Urinary bladder (tissue), 4 donors: ENCODE measurements around the gene OR2W3. TPM values are rescaled to one million over a fixed set of nuclear protein-coding genes. Genes with fewer than 3 reads are reported as not detected.

Source experiments
- DNase-seq: peaks from one replicate; pipeline ENCODE4 v3.0.0-alpha.2; 2015; ENCODE audit errors: extremely low spot score
- H3K27ac ChIP-seq: one replicate; pipeline ENCODE4 v1.5.1; 2013; ENCODE audit warnings: low read depth, mild to moderate bottlenecking, moderate library complexity
- H3K36me3 ChIP-seq: one replicate; pipeline ENCODE4 v1.6.1; 2013; ENCODE audit warnings: mild to moderate bottlenecking, moderate library complexity; ENCODE audit not compliant: insufficient read depth
- H3K4me1 ChIP-seq: one replicate; pipeline ENCODE4 v1.6.1; 2013; ENCODE audit warnings: mild to moderate bottlenecking, moderate library complexity; ENCODE audit not compliant: insufficient read depth
- H3K4me3 ChIP-seq: one replicate; pipeline ENCODE4 v1.5.1; 2013; ENCODE audit warnings: low read depth, low read length
- WGBS: extraction: QIAGEN DNeasy Blood & Tissue Kit; methylation state at CpG from one replicate; pipeline ENCODE4 v1.1.7; 2013; 5-methylcytosine and 5-hydroxymethylcytosine counted together
- polyA plus RNA-seq: library from polyadenylated mRNA; stranded (reverse); fragments of 200-250 nt; gene quantifications from one replicate; pipeline ENCODE4 v1.2.3, GENCODE V29; 2013
- total RNA-seq: library from RNA; depleted of rRNA; stranded (reverse); fragments of >200 nt; gene quantifications from one replicate; pipeline ENCODE4 v1.2.3, GENCODE V29; 2014
- donor health status: healthy with polysubstance abuse.
- donor health status: healthy.

Gene OR2W3
- 0.53 TPM for total RNA-seq
- 0.47 TPM for polyA plus RNA-seq

- no peaks in the 10 kb centered on the region for H3K4me1 ChIP-seq
- H3K27ac ChIP-seq, result no peak within 1 kb of the TSS
- 41% methylated on average over 2 of the region's 2 CpGs for whole genome bisulfite sequencing
- no peak for DNase-seq
- no peaks in the 10 kb centered on the region for H3K36me3 ChIP-seq
- H3K4me3 ChIP-seq, result no peak within 1 kb of the TSS
Measured at GRCh38 chr1:247895163-247895637, at the start of gene OR2W3. Gene OR2W3 (plus strand): TSS chr1:247895587. CDS start chr1:247895587, 0 bp downstream.

- WGBS, result 58% methylated on average over 5 of the region's 5 CpGs
- Histone ChIP-seq H3K4me3 (no peak overlapping the region), H3K27ac (no peak overlapping the region)
Measured at GRCh38 chr1:247845693-247846017, 49.7 kb upstream of the OR2W3 start.

GRCh38 chr1:247848346-247848745 is 47.0 kb upstream of the OR2W3 start:
- no peaks in the 10 kb centered on the region for H3K36me3 ChIP-seq
- H3K4me1 ChIP-seq, result no peaks in the 10 kb centered on the region
- H3K27ac ChIP-seq, result no peak overlapping the region
- no peak for DNase-seq
- WGBS, result 75% methylated on average over 7 of the region's 7 CpGs
- H3K4me3 ChIP-seq, result no peak overlapping the region

More at GRCh38 chr1:247845693-247846017, 49.7 kb upstream of the OR2W3 start:
- H3K4me1 ChIP-seq, result no peaks in the 10 kb centered on the region
- DNase-seq, result no peak
- H3K36me3 ChIP-seq, result no peaks in the 10 kb centered on the region

GRCh38 chr1:247849616-247850015 is 45.8 kb upstream of the OR2W3 start:
- Histone ChIP-seq H3K27ac (no peak overlapping the region), H3K4me1 (no peaks in the 10 kb centered on the region), H3K4me3 (no peak overlapping the region), H3K36me3 (no peaks in the 10 kb centered on the region)
- 84% methylated on average over 1 of the region's 1 CpG for WGBS
- no peak for DNase-seq

GRCh38 chr1:247854899-247855545 is 40.4 kb upstream of the OR2W3 start:
- DNase-seq, result no peak
- no peak overlapping the region for H3K4me3 ChIP-seq
- WGBS, result 80% methylated on average over 14 of the region's 14 CpGs
- H3K36me3 ChIP-seq, result no peaks in the 10 kb centered on the region
- no peak overlapping the region for H3K27ac ChIP-seq
- no peaks in the 10 kb centered on the region for H3K4me1 ChIP-seq

GRCh38 chr1:247855911-247856310 is 39.5 kb upstream of the OR2W3 start:
- WGBS, result 87% methylated on average over 4 of the region's 4 CpGs
- Histone ChIP-seq H3K27ac (no peak overlapping the region), H3K36me3 (no peaks in the 10 kb centered on the region)

GRCh38 chr1:247857069-247857984 is 38.1 kb upstream of the OR2W3 start, which contains the start of gene TRIM58:
Gene TRIM58 (plus strand): TSS chr1:247857187. CDS start chr1:247857247, 60 bp downstream.
- DNase-seq, result peak; percentile 2
- no peaks in the 10 kb centered on the region for H3K36me3 ChIP-seq
- WGBS, result 1% methylated on average over 109 of the region's 109 CpGs
- no peak within 1 kb of the TSS for H3K27ac ChIP-seq
- H3K4me1 ChIP-seq, result no peaks in the 10 kb centered on the region
- peak within 1 kb of the TSS; percentile 14 for H3K4me3 ChIP-seq

More at GRCh38 chr1:247855911-247856310, 39.5 kb upstream of the OR2W3 start:
- Histone ChIP-seq H3K4me3 (no peak overlapping the region), H3K4me1 (no peaks in the 10 kb centered on the region)
- DNase-seq, result no peak

GRCh38 chr1:247857985-247858619 is 37.3 kb upstream of the OR2W3 start:
- Histone ChIP-seq H3K4me1 (no peaks in the 10 kb centered on the region), H3K27ac (no peak overlapping the region), H3K36me3 (no peaks in the 10 kb centered on the region), H3K4me3 (no peak overlapping the region)
- 42% methylated on average over 15 of the region's 15 CpGs for WGBS
- DNase-seq, result no peak

GRCh38 chr1:247862756-247863155 is 32.6 kb upstream of the OR2W3 start:
- Histone ChIP-seq H3K36me3 (no peaks in the 10 kb centered on the region), H3K4me1 (no peaks in the 10 kb centered on the region), H3K27ac (no peak overlapping the region), H3K4me3 (no peak overlapping the region)
- 83% methylated on average over 4 of the region's 4 CpGs for WGBS
- no peak for DNase-seq

- Histone ChIP-seq H3K4me3 (no peak overlapping the region), H3K4me1 (no peaks in the 10 kb centered on the region), H3K27ac (no peak overlapping the region), H3K36me3 (no peaks in the 10 kb centered on the region)
- WGBS, result 86% methylated on average over 17 of the region's 17 CpGs
- no peak for DNase-seq
Measured at GRCh38 chr1:247864644-247865043, 30.7 kb upstream of the OR2W3 start.

- H3K4me1 ChIP-seq, result no peaks in the 10 kb centered on the region
- 43% methylated on average over 6 of the region's 6 CpGs for WGBS
- H3K4me3 ChIP-seq, result no peak overlapping the region
- no peak overlapping the region for H3K27ac ChIP-seq
- no peak for DNase-seq
- H3K36me3 ChIP-seq, result no peaks in the 10 kb centered on the region
Measured at GRCh38 chr1:247865416-247865815, 30.0 kb upstream of the OR2W3 start.

GRCh38 chr1:247883346-247883745 is 12.0 kb upstream of the OR2W3 start:
- WGBS, result 87% methylated on average over 9 of the region's 9 CpGs
- H3K4me3 ChIP-seq, result no peak overlapping the region
- H3K36me3 ChIP-seq, result no peaks in the 10 kb centered on the region
- DNase-seq, result no peak
- H3K27ac ChIP-seq, result no peak overlapping the region
- H3K4me1 ChIP-seq, result no peaks in the 10 kb centered on the region

GRCh38 chr1:247884797-247885413 is 10.5 kb upstream of the OR2W3 start:
- Histone ChIP-seq H3K36me3 (no peaks in the 10 kb centered on the region), H3K27ac (no peak overlapping the region), H3K4me3 (no peak overlapping the region), H3K4me1 (no peaks in the 10 kb centered on the region)
- DNase-seq, result no peak
- 87% methylated on average over 10 of the region's 10 CpGs for WGBS
